OCI-LY1 (cell line): ENCODE measurements around the gene CBLB.

ENCODE experiments used
- EZH2 ChIP-seq: fragments of 200-600 bp; sonication (generic), shearing (Covaris generic); IDR thresholded peaks from 2 replicates; pipeline ENCODE4 v1.8.0; 2017; ENCODE audit warnings: borderline replicate concordance, mixed run types, mild to moderate bottlenecking, antibody characterized with exemption, low read length, moderate library complexity, mixed read lengths
- TF ChIP-seq, protein P1 (sequence below): fragments of 200-600 bp; sonication (generic), shearing (Covaris generic); IDR thresholded peaks from 2 replicates; pipeline ENCODE4 v1.5.1; 2017; ENCODE audit warnings: mild to moderate bottlenecking, antibody characterized with exemption, low read length, moderate library complexity, mixed read lengths

DNA sequence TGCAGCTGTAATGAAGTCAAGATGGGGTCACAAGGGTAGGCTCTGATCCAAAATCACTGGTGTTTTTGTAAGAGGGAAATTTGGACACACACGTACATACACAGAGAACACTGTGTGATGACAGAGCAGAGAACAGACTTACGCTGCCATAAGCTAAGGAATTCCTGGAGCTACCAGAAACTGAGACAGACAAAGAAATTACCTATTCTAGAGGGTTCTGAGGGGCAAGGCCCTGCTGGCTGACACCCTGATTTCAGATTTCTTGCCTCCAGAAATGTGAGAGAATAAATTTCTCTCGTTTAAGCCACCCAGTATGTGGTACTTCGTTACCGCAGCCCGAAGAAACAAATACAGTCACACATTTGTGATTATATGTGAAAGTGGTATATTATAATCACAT is 24.8 kb downstream of the CBLB start:
- TF ChIP-seq, protein P1, sequence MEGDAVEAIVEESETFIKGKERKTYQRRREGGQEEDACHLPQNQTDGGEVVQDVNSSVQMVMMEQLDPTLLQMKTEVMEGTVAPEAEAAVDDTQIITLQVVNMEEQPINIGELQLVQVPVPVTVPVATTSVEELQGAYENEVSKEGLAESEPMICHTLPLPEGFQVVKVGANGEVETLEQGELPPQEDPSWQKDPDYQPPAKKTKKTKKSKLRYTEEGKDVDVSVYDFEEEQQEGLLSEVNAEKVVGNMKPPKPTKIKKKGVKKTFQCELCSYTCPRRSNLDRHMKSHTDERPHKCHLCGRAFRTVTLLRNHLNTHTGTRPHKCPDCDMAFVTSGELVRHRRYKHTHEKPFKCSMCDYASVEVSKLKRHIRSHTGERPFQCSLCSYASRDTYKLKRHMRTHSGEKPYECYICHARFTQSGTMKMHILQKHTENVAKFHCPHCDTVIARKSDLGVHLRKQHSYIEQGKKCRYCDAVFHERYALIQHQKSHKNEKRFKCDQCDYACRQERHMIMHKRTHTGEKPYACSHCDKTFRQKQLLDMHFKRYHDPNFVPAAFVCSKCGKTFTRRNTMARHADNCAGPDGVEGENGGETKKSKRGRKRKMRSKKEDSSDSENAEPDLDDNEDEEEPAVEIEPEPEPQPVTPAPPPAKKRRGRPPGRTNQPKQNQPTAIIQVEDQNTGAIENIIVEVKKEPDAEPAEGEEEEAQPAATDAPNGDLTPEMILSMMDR, result no peak
- no peak for TF ChIP-seq EZH2
